Panc1 (cell line): ENCODE results near the gene TSPAN17. TPM values are rescaled to one million over a fixed set of nuclear protein-coding genes. Genes with fewer than 3 reads are reported as not detected.

ENCODE experiments used
- ATAC-seq: fragments of 200-7000 bp; cut with Tn5 transposase; 2 replicates; pipeline ENCODE4 v1.9.1; 2020; ENCODE audit warnings: mild to moderate bottlenecking, moderate library complexity
- BruUV-seq: library from RNA; stranded (reverse); fragments of 400-500 nt; replicated peaks from 2 replicates; lab custom pipeline; 2021; lab: Mats Ljungman, UMichigan
- CTCF ChIA-PET: fragments of 300-600 bp; sonication (Branson Sonifier 250); formaldehyde crosslinking; loops from one replicate; lab custom pipeline; 2022; ENCODE audit warnings: antibody characterized with exemption; lab: Charles Lee
- POLR2A ChIA-PET: fragments of 300-600 bp; sonication (Branson Sonifier 250); formaldehyde crosslinking; loops from one replicate; lab custom pipeline; 2022; ENCODE audit warnings: antibody characterized with exemption; lab: Charles Lee
- DNase-seq: peaks from one replicate; pipeline ENCODE4 v3.0.0-alpha.2; 2010; ENCODE audit warnings: low read depth, low spot score
- H3K27ac ChIP-seq: 2 replicates; pipeline ENCODE4 v1.5.1; 2011; ENCODE audit warnings: mild to moderate bottlenecking, low read length, inconsistent platforms
- H3K27me3 ChIP-seq: fragments of 200-500 bp; sonication (Bioruptor generic); 2 replicates; pipeline ENCODE4 v1.6.0; 2014; ENCODE audit warnings: low read length, inconsistent platforms; ENCODE audit not compliant: control insufficient read depth, insufficient read depth
- H3K36me3 ChIP-seq: fragments of 200-500 bp; sonication (Bioruptor generic); 2 replicates; pipeline ENCODE4 v1.5.1; 2014; ENCODE audit warnings: inconsistent platforms, mild to moderate bottlenecking, low read length, moderate library complexity; ENCODE audit not compliant: control insufficient read depth, insufficient read depth
- H3K4me1 ChIP-seq: 2 replicates; pipeline ENCODE4 v1.5.1; 2011; ENCODE audit warnings: inconsistent platforms, mild to moderate bottlenecking, low read length, moderate library complexity; ENCODE audit not compliant: control insufficient read depth, insufficient read depth
- H3K4me3 ChIP-seq, 2 experiments: 2 replicates each; pipeline ENCODE4 v1.5.1; 2011 to 2012; ENCODE audit warnings: low read depth in 2 of 2, low read length in 2 of 2, mild to moderate bottlenecking in 2 of 2, inconsistent platforms in 1 of 2, moderate library complexity in 1 of 2
- H3K9me3 ChIP-seq: fragments of 200-500 bp; sonication (Bioruptor generic); 2 replicates; pipeline ENCODE4 v1.5.1; 2014; ENCODE audit warnings: low read depth, mild to moderate bottlenecking, inconsistent platforms, low read length, moderate library complexity; ENCODE audit not compliant: control insufficient read depth, insufficient read depth
- CTCF ChIP-seq: fragments of 450-650 bp; IDR thresholded peaks from 2 replicates; pipeline ENCODE4 v1.5.1; 2017; ENCODE audit warnings: mild to moderate bottlenecking
- POLR2AphosphoS5 ChIP-seq: IDR thresholded peaks from 2 replicates; pipeline ENCODE4 v1.6.1; 2012; ENCODE audit warnings: mild to moderate bottlenecking, low read depth, low read length, moderate library complexity
- REST ChIP-seq, 2 experiments: IDR thresholded peaks; 2 replicates each; pipeline ENCODE4 v1.6.1; 2011 to 2012; ENCODE audit warnings: low read depth in 2 of 2, control low read depth in 1 of 2, low read length in 1 of 2, mild to moderate bottlenecking in 1 of 2, moderate library complexity in 1 of 2; ENCODE audit not compliant: insufficient read depth in 1 of 2
- SIN3A ChIP-seq: IDR thresholded peaks from 2 replicates; pipeline ENCODE4 v1.6.1; 2012; ENCODE audit warnings: low read depth, mild to moderate bottlenecking, low read length, moderate library complexity, borderline replicate concordance; ENCODE audit not compliant: insufficient read depth
- TCF7L2 ChIP-seq: IDR thresholded peaks from 2 replicates; pipeline ENCODE4 v1.6.1; 2011; ENCODE audit warnings: mild to moderate bottlenecking, low read depth, low read length, inconsistent platforms
- in situ Hi-C: cut with HindIII; loops from 2 replicates; pipeline ENCODE4 v1.10.0; 2016; ENCODE audit warnings: low sequenced_read_pairs, low pct_unique_long_range_greater_than_20kb
- intact Hi-C: fragments of 100-400 bp; cut with micrococcal nuclease; formaldehyde crosslinking; loops from one replicate; pipeline ENCODE4 v1.10.0; 2022; ENCODE audit not compliant: unreplicated experiment
- total RNA-seq: library from RNA; stranded (reverse); gene quantifications from one replicate; pipeline ENCODE4 v1.2.1, GENCODE V29; 2021; ENCODE audit not compliant: unreplicated experiment

The TSPAN17 gene
- total RNA-seq, 1 experiment from 2014 or later, result 64.7 TPM

- no peak for TF ChIP-seq POLR2AphosphoS5
- POLR2A ChIA-PET, result interaction anchor here (0.6 kb wide), 1 partner anchor 172 kb away, joined by 5 read pairs; no protein-coding TSS in a partner anchor
- ATAC-seq (no peak), DNase-seq (no peak)
- intact Hi-C loops (no loop called here), in situ Hi-C loops (no loop called here)
- H3K9me3 ChIP-seq, result no peaks in the 10 kb centered on the region
- H3K4me1 ChIP-seq, result peaks cover 18% of the 10 kb centered on the region
- no TSS peak for BruUV-seq
- peaks cover 3% of the 10 kb centered on the region; the same call in 1 of the 2 replicates for H3K36me3 ChIP-seq
- H3K27me3 ChIP-seq, result no peaks in the 10 kb centered on the region
- peak overlapping the region; percentile 78 to 89 for H3K4me3 ChIP-seq
- CTCF ChIA-PET, result interaction anchor here (0.8 kb wide), 1 partner anchor 12 kb away, joined by 13 read pairs; no protein-coding TSS in a partner anchor
- H3K27ac ChIP-seq, result peak overlapping the region; percentile 84
Observed at GRCh38 chr5:176648474-176649194, 1.4 kb downstream of the TSPAN17 start.

GRCh38 chr5:176650354-176650884 is 3.1 kb downstream of the TSPAN17 start:
- DNase-seq, result no peak
- TF ChIP-seq CTCF, result no peak
- TF ChIP-seq POLR2AphosphoS5, result no peak
- TF ChIP-seq REST (IDR thresholded peaks at IDR 0.05; ENCODE audit: insufficient read depth in 1 of 2, low read depth in 2 of 2, low read length in 1 of 2), result no peak
- Histone ChIP-seq H3K27ac (no peak overlapping the region), H3K27me3 (no peaks in the 10 kb centered on the region), H3K9me3 (no peaks in the 10 kb centered on the region), H3K36me3 (peaks cover 3% of the 10 kb centered on the region; the same call in 1 of the 2 replicates), H3K4me3 (no peak overlapping the region), H3K4me1 (peaks cover 18% of the 10 kb centered on the region)
- ATAC-seq, result no peak
- in situ Hi-C loops, result no loop called here
- intact Hi-C loops, result no loop called here
- BruUV-seq, result no TSS peak
- ChIA-PET POLR2A (no interaction called here), CTCF (interaction anchor here (0.7 kb wide), 1 partner anchor 140 kb away, joined by 4 read pairs; no protein-coding TSS in a partner anchor)

- ChIA-PET POLR2A (interaction anchor here (0.6 kb wide), 1 partner anchor 433 kb away, joined by 3 read pairs; no protein-coding TSS in a partner anchor), CTCF (no interaction called here)
- ATAC-seq (no peak), DNase-seq (no peak)
- in situ Hi-C loops (no loop called here), intact Hi-C loops (no loop called here)
- H3K27me3 ChIP-seq, result no peaks in the 10 kb centered on the region
- no peaks in the 10 kb centered on the region for H3K9me3 ChIP-seq
- BruUV-seq, result no TSS peak
- peaks cover 3% of the 10 kb centered on the region; the same call in 1 of the 2 replicates for H3K36me3 ChIP-seq
- H3K4me1 ChIP-seq, result peaks cover 15% of the 10 kb centered on the region
- no peak for TF ChIP-seq REST (IDR thresholded peaks at IDR 0.05; ENCODE audit: insufficient read depth in 1 of 2, low read depth in 2 of 2, low read length in 1 of 2)
- no peak for TF ChIP-seq TCF7L2
- no peak for TF ChIP-seq POLR2AphosphoS5
- TF ChIP-seq SIN3A, result no peak
- no peak for TF ChIP-seq CTCF
- H3K4me3 ChIP-seq, result no peak overlapping the region
- no peak overlapping the region for H3K27ac ChIP-seq
Observed at GRCh38 chr5:176651472-176651980, 4.2 kb downstream of the TSPAN17 start.
